SJCRH30 (cell line): ENCODE data around the gene OLFM3. TPM values are rescaled to one million over a fixed set of nuclear protein-coding genes. Genes with fewer than 3 reads are reported as not detected.

Source experiments
- DNase-seq, 2 experiments: peaks; one replicate each; pipeline ENCODE4 v3.0.0-alpha.2; 2015 to 2020
- H3K27ac ChIP-seq: fragments of 250-450 bp; sonication (Bioruptor Pico); 2 replicates; pipeline ENCODE4 v1.5.1; 2020; ENCODE audit warnings: mild to moderate bottlenecking, moderate library complexity
- H3K27me3 ChIP-seq: fragments of 250-450 bp; sonication (Bioruptor Pico); 2 replicates; pipeline ENCODE4 v1.5.1; 2020; ENCODE audit warnings: mild to moderate bottlenecking, moderate library complexity
- H3K36me3 ChIP-seq: fragments of 250-450 bp; sonication (Bioruptor Pico); 2 replicates; pipeline ENCODE4 v1.5.1; 2020; ENCODE audit warnings: mild to moderate bottlenecking, moderate library complexity
- H3K4me1 ChIP-seq: fragments of 250-450 bp; sonication (Bioruptor Pico); 2 replicates; pipeline ENCODE4 v1.5.1; 2020; ENCODE audit warnings: mild to moderate bottlenecking, moderate library complexity
- H3K4me3 ChIP-seq: fragments of 250-450 bp; sonication (Bioruptor Pico); 2 replicates; pipeline ENCODE4 v1.5.1; 2020; ENCODE audit warnings: mild to moderate bottlenecking, moderate library complexity
- H3K9me3 ChIP-seq: fragments of 250-450 bp; sonication (Bioruptor Pico); replicated peaks from 2 replicates; pipeline ENCODE4 v1.5.1; 2020; ENCODE audit warnings: mild to moderate bottlenecking, moderate library complexity
- total RNA-seq: library from RNA; depleted of rRNA; stranded (reverse); fragments of >200 nt; shearing (Covaris generic); gene quantifications from 2 replicates; pipeline ENCODE4 v1.2.3, GENCODE V29; 2014

OLFM3 gene
- total RNA-seq, 1 experiment from 2014 or later, result 2.8 TPM

DNA sequence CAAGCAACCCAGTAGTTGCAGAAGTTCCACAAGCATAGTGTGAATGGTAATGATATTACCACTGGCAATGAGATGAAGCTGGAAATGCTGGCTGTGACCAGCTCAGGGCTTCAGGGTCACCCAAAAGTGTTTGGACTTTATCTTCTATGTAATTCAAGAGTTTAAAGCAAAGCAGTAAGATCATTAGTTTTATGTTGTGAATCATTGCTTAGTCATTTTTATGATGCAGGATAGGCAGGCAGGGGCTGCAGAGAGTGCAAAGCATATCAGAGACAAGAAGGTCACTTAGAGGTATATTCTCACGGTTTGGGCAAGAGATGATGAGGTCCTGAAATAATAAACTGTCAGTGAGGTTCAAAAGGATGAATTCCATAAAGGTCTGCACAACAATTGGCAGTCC, 147.4 kb downstream of the OLFM3 start:
- Histone ChIP-seq H3K36me3 (no peaks in the 10 kb centered on the region), H3K4me3 (no peak overlapping the region), H3K27me3 (no peaks in the 10 kb centered on the region), H3K9me3 (no peaks in the 10 kb centered on the region), H3K4me1 (no peaks in the 10 kb centered on the region), H3K27ac (no peak overlapping the region)
- DNase-seq, result no peak

- H3K4me1 ChIP-seq, result no peaks in the 10 kb centered on the region
- no peak for DNase-seq
- H3K27ac ChIP-seq, result no peak overlapping the region
- H3K4me3 ChIP-seq, result no peak overlapping the region
- H3K9me3 ChIP-seq, result no peaks in the 10 kb centered on the region
- H3K27me3 ChIP-seq, result no peaks in the 10 kb centered on the region
- H3K36me3 ChIP-seq, result no peaks in the 10 kb centered on the region
Measured at GRCh38 chr1:101847626-101848025, 149.1 kb downstream of the OLFM3 start.

DNA sequence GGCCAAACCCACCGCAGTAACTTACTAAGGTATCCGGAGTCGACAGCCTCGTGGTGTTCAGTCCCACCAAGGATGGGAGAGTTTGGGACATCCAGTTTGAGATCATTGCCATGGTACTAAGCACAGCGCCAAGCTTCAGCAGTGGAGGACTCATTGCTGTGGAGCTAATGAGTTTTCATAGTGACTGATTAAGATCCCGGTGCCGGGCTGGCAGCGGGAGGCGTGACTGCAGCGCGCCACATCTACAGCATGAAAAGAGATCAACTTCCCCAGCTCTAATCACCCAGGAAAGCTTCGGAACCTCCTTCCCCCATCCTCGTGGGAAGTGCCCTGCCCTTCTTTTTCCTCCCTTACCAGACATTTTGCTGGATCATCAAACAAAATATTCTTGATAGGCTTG, 149.9 kb downstream of the OLFM3 start:
- H3K4me1 ChIP-seq, result no peaks in the 10 kb centered on the region

DNA sequence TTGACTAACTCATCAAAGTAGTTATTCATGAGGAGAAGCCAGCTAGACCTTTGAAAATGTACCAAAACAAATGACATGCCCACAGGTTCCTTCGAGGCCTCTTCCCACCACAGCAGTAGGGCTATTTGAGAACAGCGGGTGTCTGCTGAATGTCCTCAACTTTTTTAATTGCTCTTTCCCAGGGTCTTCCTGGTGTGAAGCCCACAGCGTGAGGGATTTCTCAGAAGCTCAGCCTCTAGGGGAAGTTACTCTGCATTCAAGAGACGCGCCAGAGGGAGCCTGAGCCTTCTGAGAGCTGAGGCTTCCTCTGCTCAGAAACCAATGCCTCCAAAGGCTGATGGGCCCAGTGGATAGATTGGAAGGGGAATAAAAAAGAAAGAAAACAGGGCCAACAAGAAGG, 153.6 kb downstream of the OLFM3 start:
- H3K36me3 ChIP-seq, result no peaks in the 10 kb centered on the region

More for the DNA sequence above, 149.9 kb downstream of the OLFM3 start:
- no peaks in the 10 kb centered on the region for H3K27me3 ChIP-seq
- no peak overlapping the region for H3K27ac ChIP-seq
- no peak overlapping the region for H3K4me3 ChIP-seq
- no peaks in the 10 kb centered on the region for H3K36me3 ChIP-seq
- no peaks in the 10 kb centered on the region for H3K9me3 ChIP-seq
- no peak for DNase-seq

DNA sequence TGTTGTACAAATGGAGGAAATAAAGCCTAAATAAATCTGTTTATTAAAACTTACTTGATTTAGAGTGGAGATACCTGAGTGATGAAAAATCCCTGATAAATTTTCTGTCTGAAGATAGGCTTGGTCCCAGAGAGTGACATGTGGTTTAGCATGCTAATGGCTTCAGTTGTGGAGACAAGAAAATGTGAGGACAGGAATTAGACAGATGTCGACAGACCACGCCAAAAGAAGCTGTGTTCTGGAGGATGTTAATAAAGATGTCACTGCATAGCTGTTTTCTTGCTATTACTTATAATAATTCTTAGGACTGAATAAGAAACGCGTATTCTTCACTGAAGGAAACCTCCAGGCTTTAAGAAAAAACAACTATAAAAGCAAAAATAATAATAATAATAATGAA, 154.9 kb downstream of the OLFM3 start:
- no peak for DNase-seq
- Histone ChIP-seq H3K9me3 (no peaks in the 10 kb centered on the region), H3K27ac (no peak overlapping the region), H3K4me3 (no peak overlapping the region), H3K36me3 (no peaks in the 10 kb centered on the region), H3K4me1 (no peaks in the 10 kb centered on the region), H3K27me3 (0 out of 2 replicates have a peak, but pooled peaks cover 4% of the 10 kb centered on the region)

More for the DNA sequence above, 153.6 kb downstream of the OLFM3 start:
- no peaks in the 10 kb centered on the region for H3K9me3 ChIP-seq
- no peak overlapping the region for H3K27ac ChIP-seq
- no peak for DNase-seq
- 0 out of 2 replicates have a peak, but pooled peaks cover 4% of the 10 kb centered on the region for H3K27me3 ChIP-seq
- H3K4me1 ChIP-seq, result no peaks in the 10 kb centered on the region
- H3K4me3 ChIP-seq, result no peak overlapping the region

DNA sequence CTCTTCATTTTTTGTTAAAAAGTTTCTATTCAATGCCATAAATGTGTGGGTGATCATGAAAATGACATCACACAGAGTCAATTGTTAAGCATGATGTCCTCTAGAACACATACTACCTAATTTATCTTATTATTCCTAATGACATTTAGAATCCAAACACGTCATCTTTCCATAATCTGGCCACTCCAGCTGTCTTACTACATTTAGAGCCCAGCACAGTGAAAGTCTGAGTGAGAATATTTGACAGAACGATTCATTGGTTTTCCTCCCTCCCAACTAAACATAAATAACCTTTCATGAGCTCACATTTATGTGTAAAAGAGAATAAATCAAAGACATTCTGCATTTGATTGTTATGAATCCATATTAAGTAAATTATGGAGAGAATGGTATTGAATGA, 160.7 kb downstream of the OLFM3 start:
- DNase-seq, result no peak
- H3K27me3 ChIP-seq, result 0 out of 2 replicates have a peak, but pooled peaks cover 4% of the 10 kb centered on the region
- no peaks in the 10 kb centered on the region for H3K9me3 ChIP-seq

DNA sequence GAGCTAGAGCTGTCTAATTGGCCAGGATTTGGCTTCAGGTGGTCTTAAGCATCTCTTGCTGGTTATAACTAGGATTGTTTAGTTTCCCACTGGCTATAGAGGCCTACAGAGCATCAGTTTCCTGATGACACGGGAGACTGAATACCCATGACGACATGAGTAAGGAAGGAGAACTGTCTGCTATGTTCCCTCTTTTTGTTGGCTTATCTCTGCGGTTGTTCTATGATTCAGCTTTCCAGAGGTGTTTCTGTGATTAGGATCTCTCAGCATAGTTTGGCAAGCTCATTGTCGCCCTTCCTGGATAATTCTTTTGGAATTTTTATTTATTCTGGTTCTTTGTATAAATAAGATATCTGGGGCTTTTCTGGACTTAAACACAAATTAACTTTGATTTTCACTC, 163.4 kb downstream of the OLFM3 start:
- no peak for DNase-seq
- no peaks in the 10 kb centered on the region for H3K4me1 ChIP-seq
- no peaks in the 10 kb centered on the region for H3K27me3 ChIP-seq
- no peaks in the 10 kb centered on the region for H3K9me3 ChIP-seq
- no peak overlapping the region for H3K27ac ChIP-seq
- no peaks in the 10 kb centered on the region for H3K36me3 ChIP-seq
- H3K4me3 ChIP-seq, result no peak overlapping the region

More for the DNA sequence above, 160.7 kb downstream of the OLFM3 start:
- Histone ChIP-seq H3K36me3 (no peaks in the 10 kb centered on the region), H3K4me3 (no peak overlapping the region), H3K4me1 (no peaks in the 10 kb centered on the region), H3K27ac (no peak overlapping the region)

DNA sequence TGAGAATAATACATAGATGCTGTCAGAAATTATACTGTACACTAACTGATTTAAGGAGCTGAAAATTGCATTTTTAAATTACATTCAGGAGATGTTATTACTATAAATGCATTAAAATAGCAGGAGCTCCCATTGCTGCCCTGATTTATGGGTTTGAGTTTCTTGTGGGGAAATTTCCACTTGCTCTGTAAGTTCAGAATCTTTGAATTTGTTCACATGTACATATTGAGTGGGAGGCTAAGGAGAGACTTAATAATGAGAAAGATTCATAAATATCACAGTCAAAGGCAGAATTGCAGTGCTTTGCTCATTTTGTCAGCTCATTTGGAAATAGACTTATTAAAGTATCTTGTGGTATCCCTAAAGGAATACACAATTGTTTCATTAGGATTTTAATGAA, 170.3 kb downstream of the OLFM3 start:
- no peak overlapping the region for H3K27ac ChIP-seq
- no peaks in the 10 kb centered on the region for H3K27me3 ChIP-seq
- no peaks in the 10 kb centered on the region for H3K36me3 ChIP-seq
- H3K9me3 ChIP-seq, result no peaks in the 10 kb centered on the region
- no peaks in the 10 kb centered on the region for H3K4me1 ChIP-seq
- no peak for DNase-seq
- H3K4me3 ChIP-seq, result no peak overlapping the region

DNA sequence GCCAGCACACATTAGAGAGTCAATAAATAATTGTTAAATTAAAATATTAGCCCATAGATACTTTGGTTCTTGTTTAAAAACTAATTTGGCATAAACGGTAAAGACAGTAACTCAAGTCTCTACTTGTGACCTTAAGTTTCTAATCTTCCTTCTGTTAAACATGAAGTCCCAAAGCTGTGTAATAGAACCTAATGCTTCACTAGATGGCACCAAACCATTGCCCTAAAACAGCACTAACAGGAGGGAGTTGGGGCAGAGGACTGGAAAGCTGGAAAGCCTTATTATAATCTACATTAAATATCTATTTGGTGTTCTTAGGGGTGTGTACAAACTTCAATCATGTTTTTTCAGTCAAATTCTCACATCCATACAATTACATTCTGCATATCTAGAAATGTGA, 176.7 kb downstream of the OLFM3 start:
- Histone ChIP-seq H3K4me1 (no peaks in the 10 kb centered on the region), H3K4me3 (no peak overlapping the region), H3K27ac (no peak overlapping the region), H3K9me3 (no peaks in the 10 kb centered on the region), H3K27me3 (no peaks in the 10 kb centered on the region), H3K36me3 (no peaks in the 10 kb centered on the region)
- DNase-seq, result peak; percentile 15 to 69

GRCh38 chr1:101816262-101816661, 180.5 kb downstream of the OLFM3 start:
- H3K27ac ChIP-seq, result no peak overlapping the region
- 0 out of 2 replicates have a peak, but pooled peaks cover under 1% of the 10 kb centered on the region for H3K4me1 ChIP-seq
- no peaks in the 10 kb centered on the region for H3K9me3 ChIP-seq
- DNase-seq, result no peak
- no peak overlapping the region for H3K4me3 ChIP-seq
- H3K27me3 ChIP-seq, result no peaks in the 10 kb centered on the region
- H3K36me3 ChIP-seq, result no peaks in the 10 kb centered on the region

- H3K27ac ChIP-seq, result no peak overlapping the region
- no peaks in the 10 kb centered on the region for H3K4me1 ChIP-seq
- no peaks in the 10 kb centered on the region for H3K36me3 ChIP-seq
- H3K4me3 ChIP-seq, result no peak overlapping the region
- no peaks in the 10 kb centered on the region for H3K9me3 ChIP-seq
- DNase-seq, result no peak
- no peaks in the 10 kb centered on the region for H3K27me3 ChIP-seq
Measured at GRCh38 chr1:101798417-101798816, 198.3 kb downstream of the OLFM3 start.

- DNase-seq, result no peak
- H3K4me3 ChIP-seq, result no peak overlapping the region
- no peaks in the 10 kb centered on the region for H3K36me3 ChIP-seq
- no peak overlapping the region for H3K27ac ChIP-seq
- no peaks in the 10 kb centered on the region for H3K4me1 ChIP-seq
- H3K27me3 ChIP-seq, result no peaks in the 10 kb centered on the region
- H3K9me3 ChIP-seq, result no peaks in the 10 kb centered on the region
Measured at GRCh38 chr1:101797722-101798121, 199.0 kb downstream of the OLFM3 start.

DNA sequence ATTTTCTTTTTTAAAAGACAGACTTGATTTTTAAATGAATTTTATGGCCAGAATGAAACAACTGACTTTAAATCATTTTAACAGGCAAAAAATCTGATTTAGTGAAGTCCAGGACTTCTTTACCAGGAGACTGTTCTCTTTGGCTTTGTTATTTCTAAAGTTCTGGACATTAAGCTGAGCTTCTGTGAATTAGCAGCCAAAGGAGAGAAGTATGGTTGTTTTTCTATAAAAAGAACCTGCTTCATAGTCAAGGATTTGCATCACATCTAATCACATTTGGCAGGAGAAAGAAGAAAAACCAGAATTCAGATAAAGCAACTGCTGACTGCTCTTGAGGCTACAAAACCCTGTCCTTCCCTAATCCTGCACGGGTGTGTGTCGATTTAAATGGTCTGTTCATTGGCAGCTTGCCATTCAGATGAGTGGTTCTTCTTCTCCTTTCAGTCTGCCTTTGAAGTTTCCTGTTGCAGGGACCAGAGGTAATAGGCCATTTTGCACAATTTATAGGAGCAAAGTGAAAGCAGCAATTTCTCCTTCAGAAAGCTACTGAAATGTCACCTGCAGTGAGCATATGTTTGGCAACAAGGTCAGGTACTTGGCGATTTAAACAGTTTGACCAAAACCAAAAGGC, 215.4 kb downstream of the OLFM3 start:
- Histone ChIP-seq H3K36me3 (no peaks in the 10 kb centered on the region), H3K9me3 (no peaks in the 10 kb centered on the region), H3K27me3 (no peaks in the 10 kb centered on the region), H3K27ac (no peak overlapping the region), H3K4me1 (peaks cover 3% of the 10 kb centered on the region; the same call in 1 of the 2 replicates), H3K4me3 (no peak overlapping the region)
- DNase-seq, result peak; percentile 55 to 80

GRCh38 chr1:101769520-101769919, 227.2 kb downstream of the OLFM3 start:
- H3K36me3 ChIP-seq, result no peaks in the 10 kb centered on the region
- peaks cover 17% of the 10 kb centered on the region for H3K4me1 ChIP-seq
- H3K27me3 ChIP-seq, result no peaks in the 10 kb centered on the region
- no peaks in the 10 kb centered on the region for H3K9me3 ChIP-seq
- H3K27ac ChIP-seq, result no peak overlapping the region
- peak; percentile 4 to 52 for DNase-seq
- no peak overlapping the region for H3K4me3 ChIP-seq

DNA sequence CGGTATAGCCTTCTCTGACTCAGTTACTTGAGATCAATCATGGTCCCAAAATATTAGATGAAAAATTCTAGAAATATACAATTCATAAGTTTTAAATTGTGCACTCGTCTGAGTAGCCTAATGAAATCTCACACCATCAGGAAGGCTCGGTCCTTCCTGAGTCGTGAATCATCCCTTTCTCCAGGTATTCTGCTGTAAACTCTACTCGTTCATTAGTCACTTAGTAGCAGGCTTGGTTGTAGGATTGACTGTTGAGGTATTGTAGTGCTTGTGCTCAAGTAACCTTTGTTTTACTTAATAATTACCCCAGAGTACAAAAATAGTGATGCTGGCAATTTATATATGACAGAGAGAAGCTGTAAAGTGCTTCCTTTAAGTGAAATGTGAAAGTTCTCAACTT, 238.7 kb downstream of the OLFM3 start:
- Histone ChIP-seq H3K4me1 (no peaks in the 10 kb centered on the region), H3K27ac (no peak overlapping the region), H3K9me3 (no peaks in the 10 kb centered on the region), H3K27me3 (no peaks in the 10 kb centered on the region), H3K36me3 (no peaks in the 10 kb centered on the region), H3K4me3 (no peak overlapping the region)
- no peak for DNase-seq

- H3K9me3 ChIP-seq, result no peaks in the 10 kb centered on the region
- no peaks in the 10 kb centered on the region for H3K27me3 ChIP-seq
Measured at GRCh38 chr1:101756411-101756810, 240.3 kb downstream of the OLFM3 start.

More at GRCh38 chr1:101756411-101756810, 240.3 kb downstream of the OLFM3 start:
- Histone ChIP-seq H3K36me3 (no peaks in the 10 kb centered on the region), H3K4me3 (no peak overlapping the region), H3K4me1 (no peaks in the 10 kb centered on the region), H3K27ac (no peak overlapping the region)
- DNase-seq, result peak in 1 of 2 experiments; percentile 39
